ENCODE results near the gene CAD. TPM values are rescaled to one million over a fixed set of nuclear protein-coding genes. Genes with fewer than 3 reads are reported as not detected.

Gene CAD
- total and polyA plus RNA-seq, 2 of the 4 experiments (the other 2 are of a cell fraction) = 12.9 to 38.7 TPM

- H2AFZ ChIP-seq (replicated peaks; ENCODE audit: low read length, poor library complexity) = no peak overlapping the region
- dilution Hi-C loops (cut with HindIII; ENCODE audit: low sequenced_read_pairs, unreplicated experiment) = no loop called here
- WGBS, 2 experiments (ENCODE audit: extremely low coverage in 2 of 2, insufficient read length in 1 of 2) = 100% methylated on average over 1 of the region's 7 CpGs; no CpG with 5 or more reads in 1 of the 2 experiments
Observed at GRCh38 chr2:27201675-27202074, 15.5 kb upstream of the CAD start.

More at GRCh38 chr2:27201675-27202074, 15.5 kb upstream of the CAD start:
- H4K5ac ChIP-seq (ENCODE audit: low read depth, low read length) = no peak overlapping the region
- intact Hi-C loops (cut with micrococcal nuclease) = no loop called here
- H4K91ac ChIP-seq (ENCODE audit: insufficient read depth, low read depth, low read length) = no peak overlapping the region
- no peaks in the 10 kb centered on the region for H3K4me1 ChIP-seq (ENCODE audit: control insufficient read depth, insufficient read depth, low read length)
- H3K27me3 ChIP-seq (ENCODE audit: control insufficient read depth, insufficient read depth, low read length) = no peaks in the 10 kb centered on the region
- no peak overlapping the region for H3K56ac ChIP-seq (ENCODE audit: extremely low read depth, insufficient read depth, low read length)
- no peak overlapping the region for H3K18ac ChIP-seq (ENCODE audit: low read depth, low read length)
- CTCF ChIA-PET = no interaction called here
- H3K23ac ChIP-seq (ENCODE audit: low read depth, low read length) = no peak overlapping the region
- no peak overlapping the region for H3K4me2 ChIP-seq (ENCODE audit: low read depth, low read length)
- H4K8ac ChIP-seq (ENCODE audit: low read depth in 2 of 2, low read length in 2 of 2) = no peak overlapping the region
- H2BK15ac ChIP-seq (ENCODE audit: low read depth, low read length) = no peak overlapping the region
- POLR2A ChIA-PET (ENCODE audit: unreplicated experiment) = no interaction called here
- no peaks in the 10 kb centered on the region; the same call in 1 of the 2 replicates for H4K20me1 ChIP-seq (ENCODE audit: insufficient read depth, low read length)
- DNase-seq (no peak), ATAC-seq (ENCODE audit: low read depth) (no peak)
- H3K9me1 ChIP-seq (ENCODE audit: insufficient read depth, low read length) = no peaks in the 10 kb centered on the region; the same call in 1 of the 2 replicates
- H3K4me3 ChIP-seq (ENCODE audit: insufficient read depth, low read depth, low read length) = no peak overlapping the region
- H2BK120ac ChIP-seq (ENCODE audit: low read depth, low read length) = no peak overlapping the region
- H3K4ac ChIP-seq (ENCODE audit: low read depth, low read length) = no peak overlapping the region
- no peaks in the 10 kb centered on the region for H3K9me3 ChIP-seq (ENCODE audit: control insufficient read depth, insufficient read depth, low read length)
- TF ChIP-seq RCOR1 (IDR thresholded peaks at IDR 0.05; ENCODE audit: insufficient replicate concordance, low read length) = no peak
- no peak for TF ChIP-seq RFX5 (IDR thresholded peaks at IDR 0.05; ENCODE audit: low read depth, low read length)
- TF ChIP-seq MAZ (IDR thresholded peaks at IDR 0.05; ENCODE audit: borderline replicate concordance, low read depth, low read length) = no peak
- TF ChIP-seq BHLHE40 (IDR thresholded peaks at IDR 0.05; ENCODE audit: low read depth, low read length) = no peak
- TF ChIP-seq CHD1 (IDR thresholded peaks at IDR 0.05; ENCODE audit: low read depth, low read length) = no peak
- TF ChIP-seq SMC3 (IDR thresholded peaks at IDR 0.05; ENCODE audit: low read depth, low read length) = no peak
- TF ChIP-seq FOS (IDR thresholded peaks at IDR 0.05; ENCODE audit: low read depth, low read length) = no peak
- no peak for TF ChIP-seq RAD21 (IDR thresholded peaks at IDR 0.05; ENCODE audit: low read length)
- TF ChIP-seq POLR2A (IDR thresholded peaks at IDR 0.05; ENCODE audit: low read depth, low read length) = no peak
- TF ChIP-seq CEBPB (IDR thresholded peaks at IDR 0.05; ENCODE audit: low read depth, low read length) = no peak
- TF ChIP-seq CTCF (conservative IDR thresholded peaks at IDR 0.05; ENCODE audit: low read depth, low read length) = no peak
- TF ChIP-seq MAFK (IDR thresholded peaks at IDR 0.05; ENCODE audit: low read depth, low read length) = no peak
- TF ChIP-seq USF2 (IDR thresholded peaks at IDR 0.05; ENCODE audit: low read depth, low read length) = no peak
- TF ChIP-seq NFE2L2 (IDR thresholded peaks at IDR 0.05; ENCODE audit: low read depth, low read length) = no peak
- no peak overlapping the region for H2AK5ac ChIP-seq (ENCODE audit: low read depth, low read length)
- no peak overlapping the region for H2BK5ac ChIP-seq (ENCODE audit: low read depth, low read length, poor library complexity, severe bottlenecking)
- peaks cover 45% of the 10 kb centered on the region for H3K36me3 ChIP-seq (ENCODE audit: control insufficient read depth, insufficient read depth, low read length)
- no peaks in the 10 kb centered on the region for H3K79me1 ChIP-seq (ENCODE audit: low read depth in 1 of 2, low read length in 2 of 2)
- no peak overlapping the region for H2BK20ac ChIP-seq (ENCODE audit: low read depth, low read length)
- BruUV-seq (replicated peaks) = no TSS peak
- H2AK9ac ChIP-seq (replicated peaks; ENCODE audit: low read depth, low read length, poor library complexity) = peak overlapping the region; percentile 28
- in situ Hi-C loops (cut with MboI; ENCODE audit: low sequenced_read_pairs) = no loop called here
- H3K14ac ChIP-seq (replicated peaks; ENCODE audit: low read depth, low read length) = no peak overlapping the region
- no peak overlapping the region for H3K9ac ChIP-seq (ENCODE audit: low read depth, low read length)
- H3K27ac ChIP-seq (ENCODE audit: insufficient read depth, low read length) = no peak overlapping the region

All from IMR-90 (cell line).